ENCODE data around the gene ARFGEF2. TPM values are rescaled to one million over a fixed set of nuclear protein-coding genes. Genes with fewer than 3 reads are reported as not detected.
"Not testable (repeated sequence)": the region's sequence is repeated elsewhere in the genome, so short reads cannot be mapped to it uniquely, and the experiment has no call there.

The ARFGEF2 gene
- total RNA-seq, 1 donor from 2014 or later = 18.3 TPM

- H3K36me3 ChIP-seq (ENCODE audit: control insufficient read depth in 3 of 3, insufficient read depth in 3 of 3, low read length in 3 of 3) = no peaks in the 10 kb centered on the region
- no peaks in the 10 kb centered on the region for H3K9me3 ChIP-seq (ENCODE audit: control insufficient read depth in 3 of 3, low read length in 3 of 3)
- no peak overlapping the region for H3K4me3 ChIP-seq (ENCODE audit: low read length in 3 of 3)
- no peak overlapping the region for H3K9ac ChIP-seq (ENCODE audit: low read depth in 1 of 3, low read length in 3 of 3)
- no peak overlapping the region for H3K27ac ChIP-seq (ENCODE audit: low read depth, low read length)
- no peaks in the 10 kb centered on the region for H3K4me1 ChIP-seq (ENCODE audit: control insufficient read depth in 3 of 3, insufficient read depth in 3 of 3, low read length in 3 of 3)
- H3K27me3 ChIP-seq (ENCODE audit: control insufficient read depth in 3 of 3, insufficient read depth in 3 of 3, low read length in 3 of 3) = no peaks in the 10 kb centered on the region
Observed at GRCh38 chr20:48886194-48886593, 35.3 kb upstream of the ARFGEF2 start.

GRCh38 chr20:48886811-48887210, 34.7 kb upstream of the ARFGEF2 start:
- Histone ChIP-seq H3K4me1 (ENCODE audit: control insufficient read depth in 3 of 3, insufficient read depth in 3 of 3, low read length in 3 of 3) (peaks cover 0 to 3% (median 0%) of the 10 kb centered on the region in 3 donors), H3K27me3 (ENCODE audit: control insufficient read depth in 3 of 3, insufficient read depth in 3 of 3, low read length in 3 of 3) (no peaks in the 10 kb centered on the region), H3K36me3 (ENCODE audit: control insufficient read depth in 3 of 3, insufficient read depth in 3 of 3, low read length in 3 of 3) (no peaks in the 10 kb centered on the region), H3K27ac (ENCODE audit: low read depth, low read length) (no peak overlapping the region), H3K9ac (ENCODE audit: low read depth in 1 of 3, low read length in 3 of 3) (no peak overlapping the region), H3K9me3 (ENCODE audit: control insufficient read depth in 3 of 3, low read length in 3 of 3) (no peaks in the 10 kb centered on the region), H3K4me3 (ENCODE audit: low read length in 3 of 3) (no peak overlapping the region)

GRCh38 chr20:48888517-48888916, 33.0 kb upstream of the ARFGEF2 start:
- H3K36me3 ChIP-seq (ENCODE audit: control insufficient read depth in 3 of 3, insufficient read depth in 3 of 3, low read length in 3 of 3); H3K27me3 ChIP-seq (ENCODE audit: control insufficient read depth in 3 of 3, insufficient read depth in 3 of 3, low read length in 3 of 3); H3K9ac ChIP-seq (ENCODE audit: low read depth in 1 of 3, low read length in 3 of 3); H3K4me3 ChIP-seq (ENCODE audit: low read length in 3 of 3); H3K27ac ChIP-seq (ENCODE audit: low read depth, low read length); H3K9me3 ChIP-seq (ENCODE audit: control insufficient read depth in 3 of 3, low read length in 3 of 3): not testable (repeated sequence)
- peaks cover 0 to 13% (median 0%) of the 10 kb centered on the region in 3 donors for H3K4me1 ChIP-seq (ENCODE audit: control insufficient read depth in 3 of 3, insufficient read depth in 3 of 3, low read length in 3 of 3)

- H3K36me3 ChIP-seq (ENCODE audit: control insufficient read depth in 3 of 3, insufficient read depth in 3 of 3, low read length in 3 of 3) = no peaks in the 10 kb centered on the region
- H3K27me3 ChIP-seq (ENCODE audit: control insufficient read depth in 3 of 3, insufficient read depth in 3 of 3, low read length in 3 of 3) = no peaks in the 10 kb centered on the region
- H3K9me3 ChIP-seq (ENCODE audit: control insufficient read depth in 3 of 3, low read length in 3 of 3) = no peaks in the 10 kb centered on the region
- peaks cover 0 to 13% (median 0%) of the 10 kb centered on the region in 3 donors for H3K4me1 ChIP-seq (ENCODE audit: control insufficient read depth in 3 of 3, insufficient read depth in 3 of 3, low read length in 3 of 3)
- H3K27ac ChIP-seq (ENCODE audit: low read depth, low read length) = no peak overlapping the region
- H3K9ac ChIP-seq (ENCODE audit: low read depth in 1 of 3, low read length in 3 of 3) = no peak overlapping the region
- no peak overlapping the region for H3K4me3 ChIP-seq (ENCODE audit: low read length in 3 of 3)
Observed at GRCh38 chr20:48889140-48889790, 32.2 kb upstream of the ARFGEF2 start.

GRCh38 chr20:48891235-48892048, 30.1 kb upstream of the ARFGEF2 start:
- Histone ChIP-seq H3K4me1 (ENCODE audit: control insufficient read depth in 3 of 3, insufficient read depth in 3 of 3, low read length in 3 of 3) (peaks cover 0 to 13% (median 0%) of the 10 kb centered on the region in 3 donors), H3K9ac (ENCODE audit: low read depth in 1 of 3, low read length in 3 of 3) (no peak overlapping the region), H3K27ac (ENCODE audit: low read depth, low read length) (no peak overlapping the region), H3K36me3 (ENCODE audit: control insufficient read depth in 3 of 3, insufficient read depth in 3 of 3, low read length in 3 of 3) (no peaks in the 10 kb centered on the region), H3K9me3 (ENCODE audit: control insufficient read depth in 3 of 3, low read length in 3 of 3) (no peaks in the 10 kb centered on the region), H3K27me3 (ENCODE audit: control insufficient read depth in 3 of 3, insufficient read depth in 3 of 3, low read length in 3 of 3) (no peaks in the 10 kb centered on the region), H3K4me3 (ENCODE audit: low read length in 3 of 3) (no peak overlapping the region)

- Histone ChIP-seq H3K9me3 (ENCODE audit: control insufficient read depth in 3 of 3, low read length in 3 of 3) (no peaks in the 10 kb centered on the region), H3K4me3 (ENCODE audit: low read length in 3 of 3) (no peak overlapping the region), H3K27ac (ENCODE audit: low read depth, low read length) (no peak overlapping the region), H3K27me3 (ENCODE audit: control insufficient read depth in 3 of 3, insufficient read depth in 3 of 3, low read length in 3 of 3) (no peaks in the 10 kb centered on the region), H3K9ac (ENCODE audit: low read depth in 1 of 3, low read length in 3 of 3) (no peak overlapping the region), H3K4me1 (ENCODE audit: control insufficient read depth in 3 of 3, insufficient read depth in 3 of 3, low read length in 3 of 3) (peaks cover 0 to 13% (median 0%) of the 10 kb centered on the region in 3 donors), H3K36me3 (ENCODE audit: control insufficient read depth in 3 of 3, insufficient read depth in 3 of 3, low read length in 3 of 3) (no peaks in the 10 kb centered on the region)
Observed at GRCh38 chr20:48892049-48892470, 29.5 kb upstream of the ARFGEF2 start.

- Histone ChIP-seq H3K9me3 (ENCODE audit: control insufficient read depth in 3 of 3, low read length in 3 of 3) (no peaks in the 10 kb centered on the region), H3K4me3 (ENCODE audit: low read length in 3 of 3) (no peak overlapping the region), H3K36me3 (ENCODE audit: control insufficient read depth in 3 of 3, insufficient read depth in 3 of 3, low read length in 3 of 3) (no peaks in the 10 kb centered on the region), H3K9ac (ENCODE audit: low read depth in 1 of 3, low read length in 3 of 3) (no peak overlapping the region), H3K27ac (ENCODE audit: low read depth, low read length) (no peak overlapping the region), H3K27me3 (ENCODE audit: control insufficient read depth in 3 of 3, insufficient read depth in 3 of 3, low read length in 3 of 3) (no peaks in the 10 kb centered on the region), H3K4me1 (ENCODE audit: control insufficient read depth in 3 of 3, insufficient read depth in 3 of 3, low read length in 3 of 3) (peaks cover 3 to 18% (median 8%) of the 10 kb centered on the region in 3 donors)
Observed at GRCh38 chr20:48892891-48893290, 28.6 kb upstream of the ARFGEF2 start.

GRCh38 chr20:48893374-48893773, 28.1 kb upstream of the ARFGEF2 start:
- Histone ChIP-seq H3K4me3 (ENCODE audit: low read length in 3 of 3) (no peak overlapping the region), H3K36me3 (ENCODE audit: control insufficient read depth in 3 of 3, insufficient read depth in 3 of 3, low read length in 3 of 3) (no peaks in the 10 kb centered on the region), H3K27me3 (ENCODE audit: control insufficient read depth in 3 of 3, insufficient read depth in 3 of 3, low read length in 3 of 3) (no peaks in the 10 kb centered on the region), H3K27ac (ENCODE audit: low read depth, low read length) (no peak overlapping the region), H3K9ac (ENCODE audit: low read depth in 1 of 3, low read length in 3 of 3) (no peak overlapping the region), H3K9me3 (ENCODE audit: control insufficient read depth in 3 of 3, low read length in 3 of 3) (no peaks in the 10 kb centered on the region), H3K4me1 (ENCODE audit: control insufficient read depth in 3 of 3, insufficient read depth in 3 of 3, low read length in 3 of 3) (peaks cover 6 to 20% (median 8%) of the 10 kb centered on the region in 3 donors)

- Histone ChIP-seq H3K4me3 (ENCODE audit: low read length in 3 of 3) (peak overlapping the region in 1 of 3 donors; percentile 22), H3K4me1 (ENCODE audit: control insufficient read depth in 3 of 3, insufficient read depth in 3 of 3, low read length in 3 of 3) (peaks cover 6 to 13% (median 8%) of the 10 kb centered on the region in 3 donors), H3K9ac (ENCODE audit: low read depth in 1 of 3, low read length in 3 of 3) (peak overlapping the region; percentile 2 to 62 (median 42)), H3K9me3 (ENCODE audit: control insufficient read depth in 3 of 3, low read length in 3 of 3) (no peaks in the 10 kb centered on the region), H3K27ac (ENCODE audit: low read depth, low read length) (peak overlapping the region; percentile 87), H3K36me3 (ENCODE audit: control insufficient read depth in 3 of 3, insufficient read depth in 3 of 3, low read length in 3 of 3) (no peaks in the 10 kb centered on the region), H3K27me3 (ENCODE audit: control insufficient read depth in 3 of 3, insufficient read depth in 3 of 3, low read length in 3 of 3) (no peaks in the 10 kb centered on the region)
Observed at GRCh38 chr20:48897305-48898010, 24.1 kb upstream of the ARFGEF2 start.
